ENCODE measurements around the gene HRH1.

Gene HRH1

DNA sequence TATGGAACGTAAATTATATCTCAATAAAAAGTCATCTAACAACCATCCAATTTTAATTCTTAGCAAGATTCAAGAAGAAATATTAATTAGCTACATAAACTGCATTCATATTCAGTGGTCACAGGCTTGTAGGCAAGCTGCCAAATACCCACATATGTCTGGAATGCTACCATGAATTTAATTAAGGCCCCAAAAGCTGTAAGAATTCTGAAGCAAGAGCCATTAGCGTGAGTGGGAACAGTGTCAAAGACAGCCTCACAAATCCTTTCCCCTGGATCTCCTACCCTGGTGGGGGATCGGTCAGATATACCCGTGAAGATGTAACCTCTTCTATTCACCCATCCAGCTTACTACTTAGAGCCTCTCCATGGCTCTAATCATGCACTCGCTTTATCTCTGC lies 157.9 kb downstream of the HRH1 start:
- DNase-seq (ENCODE audit: low read depth in 4 of 4, low spot score in 1 of 4), result no peak
